ENCODE data around the gene ATP11A.

The ATP11A gene

DNA sequence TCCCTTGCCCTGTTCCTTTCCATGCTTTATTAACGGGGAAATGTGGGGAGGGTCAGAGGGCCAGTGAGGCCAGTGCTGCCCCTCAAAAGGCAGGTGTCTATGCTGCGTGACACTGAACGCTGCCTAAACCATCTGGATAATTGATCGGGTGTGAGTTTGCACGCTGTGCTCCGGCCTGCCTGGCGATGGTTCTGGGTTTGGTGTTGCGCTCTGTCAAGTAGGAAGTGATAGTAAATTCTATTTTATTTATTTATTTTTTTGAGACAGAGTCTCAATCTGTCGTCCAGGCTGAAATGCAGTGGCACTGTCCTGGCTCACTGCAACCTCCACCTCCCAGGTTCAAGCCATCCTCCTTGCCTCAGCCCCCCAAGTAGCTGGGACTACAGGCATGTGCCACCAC, 86.5 kb downstream of the ATP11A start:
- POLR2A ChIA-PET = no interaction called here
- H3K4me3 ChIP-seq (ENCODE audit: low read depth, low read length) = no peak overlapping the region
- peaks cover 8% of the 10 kb centered on the region for H3K4me1 ChIP-seq (ENCODE audit: control insufficient read depth, insufficient read depth, low read length)
- no peak for TF ChIP-seq BCL11A (tag by site-specific recombination; IDR thresholded peaks at IDR 0.05; ENCODE audit: low read depth)
- TF ChIP-seq, protein P1, sequence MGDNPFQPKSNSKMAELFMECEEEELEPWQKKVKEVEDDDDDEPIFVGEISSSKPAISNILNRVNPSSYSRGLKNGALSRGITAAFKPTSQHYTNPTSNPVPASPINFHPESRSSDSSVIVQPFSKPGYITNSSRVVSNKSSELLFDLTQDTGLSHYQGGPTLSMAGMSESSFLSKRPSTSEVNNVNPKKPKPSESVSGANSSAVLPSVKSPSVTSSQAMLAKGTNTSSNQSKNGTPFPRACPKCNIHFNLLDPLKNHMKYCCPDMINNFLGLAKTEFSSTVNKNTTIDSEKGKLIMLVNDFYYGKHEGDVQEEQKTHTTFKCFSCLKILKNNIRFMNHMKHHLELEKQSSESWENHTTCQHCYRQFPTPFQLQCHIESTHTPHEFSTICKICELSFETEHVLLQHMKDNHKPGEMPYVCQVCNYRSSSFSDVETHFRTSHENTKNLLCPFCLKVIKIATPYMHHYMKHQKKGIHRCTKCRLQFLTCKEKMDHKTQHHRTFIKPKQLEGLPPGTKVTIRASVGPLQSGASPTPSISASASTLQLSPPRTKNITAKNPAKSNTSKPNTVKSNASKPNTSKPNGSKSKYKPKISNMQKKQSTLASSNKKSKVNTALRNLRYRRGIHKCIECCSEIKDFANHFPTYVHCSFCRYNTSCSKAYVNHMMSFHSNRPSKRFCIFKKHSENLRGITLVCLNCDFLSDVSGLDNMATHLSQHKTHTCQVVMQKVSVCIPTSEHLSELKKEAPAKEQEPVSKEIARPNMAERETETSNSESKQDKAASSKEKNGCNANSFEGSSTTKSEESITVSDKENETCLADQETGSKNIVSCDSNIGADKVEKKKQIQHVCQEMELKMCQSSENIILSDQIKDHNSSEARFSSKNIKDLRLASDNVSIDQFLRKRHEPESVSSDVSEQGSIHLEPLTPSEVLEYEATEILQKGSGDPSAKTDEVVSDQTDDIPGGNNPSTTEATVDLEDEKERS (tag by site-specific recombination; IDR thresholded peaks at IDR 0.05) = no peak
- no peak for TF ChIP-seq OSR2 (tag by site-specific recombination; IDR thresholded peaks at IDR 0.05)
- TF ChIP-seq, protein P2, sequence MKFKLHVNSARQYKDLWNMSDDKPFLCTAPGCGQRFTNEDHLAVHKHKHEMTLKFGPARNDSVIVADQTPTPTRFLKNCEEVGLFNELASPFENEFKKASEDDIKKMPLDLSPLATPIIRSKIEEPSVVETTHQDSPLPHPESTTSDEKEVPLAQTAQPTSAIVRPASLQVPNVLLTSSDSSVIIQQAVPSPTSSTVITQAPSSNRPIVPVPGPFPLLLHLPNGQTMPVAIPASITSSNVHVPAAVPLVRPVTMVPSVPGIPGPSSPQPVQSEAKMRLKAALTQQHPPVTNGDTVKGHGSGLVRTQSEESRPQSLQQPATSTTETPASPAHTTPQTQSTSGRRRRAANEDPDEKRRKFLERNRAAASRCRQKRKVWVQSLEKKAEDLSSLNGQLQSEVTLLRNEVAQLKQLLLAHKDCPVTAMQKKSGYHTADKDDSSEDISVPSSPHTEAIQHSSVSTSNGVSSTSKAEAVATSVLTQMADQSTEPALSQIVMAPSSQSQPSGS (tag by site-specific recombination; IDR thresholded peaks at IDR 0.05; ENCODE audit: low read depth) = no peak
- H3K36me3 ChIP-seq (ENCODE audit: control insufficient read depth in 2 of 2, insufficient read depth in 1 of 2, low read length in 2 of 2) = no peaks in the 10 kb centered on the region
- H3K9me3 ChIP-seq (ENCODE audit: control insufficient read depth, insufficient read depth, low read depth, low read length) = no peaks in the 10 kb centered on the region
- H3K27ac ChIP-seq (ENCODE audit: extremely low read depth, low read depth, low read length) = no peak overlapping the region
- CTCF ChIA-PET = no interaction called here

DNA sequence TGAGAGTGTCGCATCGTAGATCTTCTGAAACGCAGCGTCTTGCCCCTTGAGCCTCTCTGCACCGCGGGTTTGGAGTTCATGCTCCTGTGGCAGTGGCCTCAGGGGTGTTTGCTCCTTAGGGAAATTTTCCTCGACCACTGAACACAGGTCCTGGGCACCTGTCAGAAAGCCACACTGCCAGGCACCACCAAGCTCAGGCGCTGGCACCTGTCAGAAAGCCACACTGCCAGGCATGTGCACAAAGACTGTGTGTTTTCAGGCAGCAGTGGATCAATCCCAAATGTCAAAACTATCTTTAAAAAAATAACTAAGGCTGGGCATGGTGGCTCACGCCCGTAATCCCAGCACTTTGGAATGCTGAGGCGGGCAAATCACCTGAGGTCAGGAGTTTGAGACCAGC, 87.1 kb downstream of the ATP11A start:
- Histone ChIP-seq H3K27ac (ENCODE audit: extremely low read depth, low read depth, low read length) (no peak overlapping the region), H3K36me3 (ENCODE audit: control insufficient read depth in 2 of 2, insufficient read depth in 1 of 2, low read length in 2 of 2) (no peaks in the 10 kb centered on the region), H3K4me3 (ENCODE audit: low read depth, low read length) (no peak overlapping the region), H3K4me1 (ENCODE audit: control insufficient read depth, insufficient read depth, low read length) (peaks cover 2% of the 10 kb centered on the region; the same call in 1 of the 2 replicates), H3K9me3 (ENCODE audit: control insufficient read depth, insufficient read depth, low read depth, low read length) (no peaks in the 10 kb centered on the region)
- TF ChIP-seq, protein P3, sequence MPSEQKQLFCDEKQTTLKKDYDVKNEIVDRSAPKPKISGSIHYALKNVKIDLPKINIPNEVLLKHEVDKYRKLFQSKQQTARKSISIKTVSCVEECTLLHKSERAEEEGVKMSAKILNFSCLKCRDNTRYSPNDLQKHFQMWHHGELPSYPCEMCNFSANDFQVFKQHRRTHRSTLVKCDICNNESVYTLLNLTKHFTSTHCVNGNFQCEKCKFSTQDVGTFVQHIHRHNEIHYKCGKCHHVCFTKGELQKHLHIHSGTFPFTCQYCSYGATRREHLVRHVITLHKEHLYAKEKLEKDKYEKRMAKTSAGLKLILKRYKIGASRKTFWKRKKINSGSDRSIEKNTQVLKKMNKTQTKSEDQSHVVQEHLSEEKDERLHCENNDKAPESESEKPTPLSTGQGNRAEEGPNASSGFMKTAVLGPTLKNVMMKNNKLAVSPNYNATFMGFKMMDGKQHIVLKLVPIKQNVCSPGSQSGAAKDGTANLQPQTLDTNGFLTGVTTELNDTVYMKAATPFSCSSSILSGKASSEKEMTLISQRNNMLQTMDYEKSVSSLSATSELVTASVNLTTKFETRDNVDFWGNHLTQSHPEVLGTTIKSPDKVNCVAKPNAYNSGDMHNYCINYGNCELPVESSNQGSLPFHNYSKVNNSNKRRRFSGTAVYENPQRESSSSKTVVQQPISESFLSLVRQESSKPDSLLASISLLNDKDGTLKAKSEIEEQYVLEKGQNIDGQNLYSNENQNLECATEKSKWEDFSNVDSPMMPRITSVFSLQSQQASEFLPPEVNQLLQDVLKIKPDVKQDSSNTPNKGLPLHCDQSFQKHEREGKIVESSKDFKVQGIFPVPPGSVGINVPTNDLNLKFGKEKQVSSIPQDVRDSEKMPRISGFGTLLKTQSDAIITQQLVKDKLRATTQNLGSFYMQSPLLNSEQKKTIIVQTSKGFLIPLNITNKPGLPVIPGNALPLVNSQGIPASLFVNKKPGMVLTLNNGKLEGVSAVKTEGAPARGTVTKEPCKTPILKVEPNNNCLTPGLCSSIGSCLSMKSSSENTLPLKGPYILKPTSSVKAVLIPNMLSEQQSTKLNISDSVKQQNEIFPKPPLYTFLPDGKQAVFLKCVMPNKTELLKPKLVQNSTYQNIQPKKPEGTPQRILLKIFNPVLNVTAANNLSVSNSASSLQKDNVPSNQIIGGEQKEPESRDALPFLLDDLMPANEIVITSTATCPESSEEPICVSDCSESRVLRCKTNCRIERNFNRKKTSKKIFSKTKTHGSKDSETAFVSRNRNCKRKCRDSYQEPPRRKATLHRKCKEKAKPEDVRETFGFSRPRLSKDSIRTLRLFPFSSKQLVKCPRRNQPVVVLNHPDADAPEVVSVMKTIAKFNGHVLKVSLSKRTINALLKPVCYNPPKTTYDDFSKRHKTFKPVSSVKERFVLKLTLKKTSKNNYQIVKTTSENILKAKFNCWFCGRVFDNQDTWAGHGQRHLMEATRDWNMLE (tag by site-specific recombination; conservative IDR thresholded peaks at IDR 0.05; ENCODE audit: low read depth) = no peak
- TF ChIP-seq, protein P4, sequence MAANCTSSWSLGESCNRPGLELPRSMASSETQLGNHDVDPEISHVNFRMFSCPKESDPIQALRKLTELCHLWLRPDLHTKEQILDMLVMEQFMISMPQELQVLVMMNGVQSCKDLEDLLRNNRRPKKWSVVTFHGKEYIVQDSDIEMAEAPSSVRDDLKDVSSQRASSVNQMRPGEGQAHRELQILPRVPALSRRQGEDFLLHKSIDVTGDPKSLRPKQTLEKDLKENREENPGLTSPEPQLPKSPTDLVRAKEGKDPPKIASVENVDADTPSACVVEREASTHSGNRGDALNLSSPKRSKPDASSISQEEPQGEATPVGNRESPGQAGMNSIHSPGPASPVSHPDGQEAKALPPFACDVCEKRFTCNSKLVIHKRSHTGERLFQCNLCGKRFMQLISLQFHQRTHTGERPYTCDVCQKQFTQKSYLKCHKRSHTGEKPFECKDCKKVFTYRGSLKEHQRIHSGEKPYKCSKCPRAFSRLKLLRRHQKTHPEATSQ (tag by site-specific recombination; IDR thresholded peaks at IDR 0.05) = no peak
- TF ChIP-seq ZBTB20 (tag by site-specific recombination; IDR thresholded peaks at IDR 0.05) (no peak), ZFHX2 (tag by site-specific recombination; conservative IDR thresholded peaks at IDR 0.05) (no peak), GLIS2 (tag by site-specific recombination; IDR thresholded peaks at IDR 0.05) (no peak), ZNF23 (tag by site-specific recombination; IDR thresholded peaks at IDR 0.05; ENCODE audit: borderline replicate concordance) (no peak), ZNF600 (tag by site-specific recombination; IDR thresholded peaks at IDR 0.05) (no peak), ZNF138 (tag by site-specific recombination; IDR thresholded peaks at IDR 0.05; ENCODE audit: borderline replicate concordance) (no peak)
- TF ChIP-seq, protein P5, sequence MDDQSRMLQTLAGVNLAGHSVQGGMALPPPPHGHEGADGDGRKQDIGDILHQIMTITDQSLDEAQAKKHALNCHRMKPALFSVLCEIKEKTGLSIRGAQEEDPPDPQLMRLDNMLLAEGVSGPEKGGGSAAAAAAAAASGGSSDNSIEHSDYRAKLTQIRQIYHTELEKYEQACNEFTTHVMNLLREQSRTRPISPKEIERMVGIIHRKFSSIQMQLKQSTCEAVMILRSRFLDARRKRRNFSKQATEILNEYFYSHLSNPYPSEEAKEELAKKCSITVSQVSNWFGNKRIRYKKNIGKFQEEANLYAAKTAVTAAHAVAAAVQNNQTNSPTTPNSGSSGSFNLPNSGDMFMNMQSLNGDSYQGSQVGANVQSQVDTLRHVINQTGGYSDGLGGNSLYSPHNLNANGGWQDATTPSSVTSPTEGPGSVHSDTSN (CRISPR knock-in tag; IDR thresholded peaks at IDR 0.05) = no peak
- POLR2A ChIA-PET = no interaction called here
- CTCF ChIA-PET = no interaction called here

All from HEK293 (cell line).